ENCODE data around the gene CTDSPL. TPM values are rescaled to one million over a fixed set of nuclear protein-coding genes. Genes with fewer than 3 reads are reported as not detected.

CTDSPL gene
- total RNA-seq, 1 experiment from 2014 or later = 16.6 TPM

DNA sequence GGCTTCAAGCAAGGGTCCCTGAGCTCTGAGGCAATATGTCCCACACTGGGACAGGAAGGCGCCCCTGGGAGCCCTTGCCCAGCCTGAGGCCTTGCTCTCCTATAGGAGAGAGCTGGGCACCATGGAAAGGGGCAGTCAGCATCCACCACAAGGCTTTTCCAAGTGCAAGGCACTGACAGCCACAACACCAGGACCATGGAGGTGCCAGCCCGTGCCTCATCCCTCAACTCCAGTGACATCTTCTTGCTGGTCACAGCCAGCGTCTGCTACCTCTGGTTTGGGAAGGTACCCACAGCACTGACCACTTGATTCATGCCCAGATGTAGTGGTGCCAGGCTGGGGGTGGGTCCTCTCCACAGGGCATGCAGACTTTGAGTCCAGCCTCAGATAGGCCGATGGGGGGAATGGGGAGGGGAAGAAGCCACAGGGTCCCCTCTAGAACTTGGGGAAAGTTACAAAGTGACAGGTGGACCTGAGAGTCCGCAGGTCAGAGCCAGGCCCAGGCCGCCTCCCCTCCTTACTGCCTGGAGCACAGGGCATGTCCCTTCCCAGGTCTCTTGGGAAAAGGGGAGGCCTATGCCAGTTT, 140.7 kb downstream of the CTDSPL start:
- intact Hi-C loops (cut with micrococcal nuclease; ENCODE audit: unreplicated experiment) (no loop called here), in situ Hi-C loops (cut with HindIII; ENCODE audit: low pct_unique_long_range_greater_than_20kb, low sequenced_read_pairs) (no loop called here)
- no TSS peak for BruUV-seq (replicated peaks)
- Histone ChIP-seq H3K27me3 (ENCODE audit: control insufficient read depth, insufficient read depth, low read length) (no peaks in the 10 kb centered on the region), H3K36me3 (ENCODE audit: control insufficient read depth, insufficient read depth, low read length) (no peaks in the 10 kb centered on the region), H3K4me1 (ENCODE audit: control insufficient read depth, insufficient read depth, low read length) (0 out of 2 replicates have a peak, but pooled peaks cover 4% of the 10 kb centered on the region), H3K4me3 (ENCODE audit: low read depth in 2 of 2, low read length in 2 of 2) (no peak overlapping the region), H3K9me3 (ENCODE audit: control insufficient read depth, insufficient read depth, low read depth, low read length) (no peaks in the 10 kb centered on the region), H3K27ac (ENCODE audit: low read length) (no peak overlapping the region)
- TF ChIP-seq CTCF (IDR thresholded peaks at IDR 0.05) = no peak
- TF ChIP-seq REST (IDR thresholded peaks at IDR 0.05; ENCODE audit: insufficient read depth in 1 of 2, low read depth in 2 of 2, low read length in 1 of 2) = no peak
- ChIA-PET CTCF (no interaction called here), POLR2A (interaction anchor here (0.5 kb wide), 1 partner anchor 26 kb away, joined by 4 read pairs; no protein-coding TSS in a partner anchor)
- no peak for ATAC-seq
- no peak for DNase-seq (ENCODE audit: low read depth, low spot score)

DNA sequence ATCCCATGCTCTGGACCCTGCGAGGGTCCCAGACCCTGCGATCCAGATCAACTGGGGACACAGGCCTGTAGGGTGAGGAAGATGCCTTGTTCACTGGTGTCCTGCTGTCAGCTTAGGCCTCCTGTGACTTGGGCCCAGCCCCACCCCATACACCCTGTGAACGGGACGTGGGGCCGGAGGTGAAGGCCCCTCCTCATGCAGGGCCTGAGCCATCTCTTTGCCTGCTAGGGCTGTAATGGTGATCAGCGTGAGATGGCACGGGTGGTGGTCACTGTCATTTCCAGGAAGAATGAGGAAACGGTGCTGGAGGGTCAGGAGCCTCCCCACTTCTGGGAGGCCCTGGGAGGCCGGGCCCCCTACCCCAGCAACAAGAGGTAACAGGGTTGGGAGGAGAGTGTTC, 141.3 kb downstream of the CTDSPL start:
- ChIA-PET POLR2A (no interaction called here), CTCF (no interaction called here)
- no TSS peak for BruUV-seq (replicated peaks)
- Histone ChIP-seq H3K4me1 (ENCODE audit: control insufficient read depth, insufficient read depth, low read length) (0 out of 2 replicates have a peak, but pooled peaks cover 4% of the 10 kb centered on the region), H3K9me3 (ENCODE audit: control insufficient read depth, insufficient read depth, low read depth, low read length) (no peaks in the 10 kb centered on the region), H3K36me3 (ENCODE audit: control insufficient read depth, insufficient read depth, low read length) (no peaks in the 10 kb centered on the region), H3K27me3 (ENCODE audit: control insufficient read depth, insufficient read depth, low read length) (no peaks in the 10 kb centered on the region), H3K27ac (ENCODE audit: low read length) (no peak overlapping the region), H3K4me3 (ENCODE audit: low read depth in 2 of 2, low read length in 2 of 2) (no peak overlapping the region)
- intact Hi-C loops (cut with micrococcal nuclease; ENCODE audit: unreplicated experiment) = no loop called here
- DNase-seq (ENCODE audit: low read depth, low spot score) (no peak), ATAC-seq (no peak)
- in situ Hi-C loops (cut with HindIII; ENCODE audit: low pct_unique_long_range_greater_than_20kb, low sequenced_read_pairs) = no loop called here
- TF ChIP-seq REST (IDR thresholded peaks at IDR 0.05; ENCODE audit: insufficient read depth in 1 of 2, low read depth in 2 of 2, low read length in 1 of 2) (no peak), POLR2AphosphoS5 (IDR thresholded peaks at IDR 0.05; ENCODE audit: low read depth, low read length) (no peak), TCF7L2 (IDR thresholded peaks at IDR 0.05; ENCODE audit: low read depth, low read length) (no peak), SIN3A (IDR thresholded peaks at IDR 0.05; ENCODE audit: borderline replicate concordance, insufficient read depth, low read depth, low read length) (no peak), CTCF (IDR thresholded peaks at IDR 0.05) (no peak)
